Stimulated activated CD8-positive, alpha-beta memory T cell treated with anti-CD3 and anti-CD28 coated beads, Interleukin-7, amount 100 ng/mL, for 48 hours (primary cell): ENCODE results near the gene CLCC1.
"Not testable (repeated sequence)": the region's sequence is repeated elsewhere in the genome, so short reads cannot be mapped to it uniquely, and the experiment has no call there.

Source experiments
- DNase-seq, 2 donors: peaks; one replicate each; pipeline ENCODE4 v3.0.0-alpha.2; 2020; ENCODE audit warnings: low read depth in 1 of 2; ENCODE audit errors: extremely low read depth in 1 of 2

The CLCC1 gene, protein sequence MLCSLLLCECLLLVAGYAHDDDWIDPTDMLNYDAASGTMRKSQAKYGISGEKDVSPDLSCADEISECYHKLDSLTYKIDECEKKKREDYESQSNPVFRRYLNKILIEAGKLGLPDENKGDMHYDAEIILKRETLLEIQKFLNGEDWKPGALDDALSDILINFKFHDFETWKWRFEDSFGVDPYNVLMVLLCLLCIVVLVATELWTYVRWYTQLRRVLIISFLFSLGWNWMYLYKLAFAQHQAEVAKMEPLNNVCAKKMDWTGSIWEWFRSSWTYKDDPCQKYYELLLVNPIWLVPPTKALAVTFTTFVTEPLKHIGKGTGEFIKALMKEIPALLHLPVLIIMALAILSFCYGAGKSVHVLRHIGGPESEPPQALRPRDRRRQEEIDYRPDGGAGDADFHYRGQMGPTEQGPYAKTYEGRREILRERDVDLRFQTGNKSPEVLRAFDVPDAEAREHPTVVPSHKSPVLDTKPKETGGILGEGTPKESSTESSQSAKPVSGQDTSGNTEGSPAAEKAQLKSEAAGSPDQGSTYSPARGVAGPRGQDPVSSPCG

DNA sequence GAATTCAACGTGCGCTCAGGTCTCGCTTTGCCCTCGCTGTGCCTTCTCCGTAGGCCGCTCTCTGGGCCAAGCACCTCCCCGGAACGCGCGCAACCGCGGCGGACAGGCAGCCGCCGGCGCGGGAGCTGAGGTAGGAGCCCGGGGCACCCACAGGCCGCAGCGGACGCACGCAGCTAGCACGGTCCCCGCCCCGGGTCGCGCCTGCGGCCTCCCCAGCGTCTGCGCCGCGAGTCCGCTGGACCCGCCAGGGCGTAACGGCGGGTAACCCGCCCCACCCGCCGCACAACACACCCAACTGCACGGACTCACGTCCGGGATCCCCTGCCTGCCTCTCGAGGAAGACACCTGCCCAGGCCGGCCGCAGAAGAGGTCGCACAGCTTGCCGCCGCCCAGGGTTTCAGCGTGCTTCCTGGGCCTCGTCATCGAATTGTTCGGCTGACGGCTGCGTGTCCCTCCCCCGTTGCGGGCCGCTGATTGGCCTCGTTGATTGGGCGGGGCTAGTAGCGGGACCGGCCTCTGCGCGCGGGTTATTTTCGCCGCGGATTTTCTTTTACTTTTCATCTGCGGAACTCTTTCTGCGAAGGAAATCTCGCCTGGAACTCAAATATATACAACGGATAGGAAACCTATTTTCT is at the start of gene CLCC1:
Gene CLCC1 (minus strand): TSS at position 433 of the 635 bp plus-strand sequence. CDS start 13,047 bp downstream, outside the sequence.
- peak; percentile 81 to 91 for DNase-seq

DNA sequence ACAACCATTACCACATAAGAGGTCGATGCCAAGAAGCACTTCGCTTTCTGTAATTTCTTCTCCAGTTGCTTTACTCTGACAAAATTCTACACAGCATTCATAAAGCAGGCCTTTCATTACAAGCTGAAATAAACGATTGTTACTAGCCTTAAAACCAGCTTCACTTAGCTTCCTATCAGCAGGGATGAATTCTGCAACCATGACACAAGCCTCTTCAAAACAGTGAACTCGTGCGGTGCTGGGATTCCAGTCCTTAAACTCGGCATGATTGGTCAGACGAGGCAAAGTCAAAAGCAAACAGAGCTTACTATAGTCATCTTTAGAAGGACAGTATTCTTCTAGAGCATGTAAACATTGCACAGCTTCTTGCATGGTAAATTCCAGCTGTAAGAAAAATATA is 48.1 kb upstream of the CLCC1 start:
- no peak for DNase-seq

DNA sequence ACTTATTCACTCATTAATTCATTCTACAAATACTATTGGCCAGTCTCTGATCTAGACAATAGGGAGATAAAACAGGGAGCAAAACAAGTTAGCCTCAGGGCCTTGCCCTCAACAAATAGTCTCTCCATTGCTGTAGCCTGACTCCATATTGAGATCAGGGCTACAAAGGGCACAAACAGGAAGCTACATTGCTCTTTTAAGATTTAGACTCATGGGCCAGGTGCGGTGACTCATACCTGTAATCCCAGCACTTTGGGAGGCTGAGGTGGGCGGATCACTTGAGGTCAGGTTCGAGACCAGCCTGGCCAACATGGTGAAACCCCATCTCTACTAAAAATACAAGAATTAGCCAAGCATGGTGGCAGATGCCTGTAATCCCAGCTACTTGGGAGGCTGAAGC is 33.3 kb upstream of the CLCC1 start:
- DNase-seq = peak in 1 of 2 donors; percentile 13

DNA sequence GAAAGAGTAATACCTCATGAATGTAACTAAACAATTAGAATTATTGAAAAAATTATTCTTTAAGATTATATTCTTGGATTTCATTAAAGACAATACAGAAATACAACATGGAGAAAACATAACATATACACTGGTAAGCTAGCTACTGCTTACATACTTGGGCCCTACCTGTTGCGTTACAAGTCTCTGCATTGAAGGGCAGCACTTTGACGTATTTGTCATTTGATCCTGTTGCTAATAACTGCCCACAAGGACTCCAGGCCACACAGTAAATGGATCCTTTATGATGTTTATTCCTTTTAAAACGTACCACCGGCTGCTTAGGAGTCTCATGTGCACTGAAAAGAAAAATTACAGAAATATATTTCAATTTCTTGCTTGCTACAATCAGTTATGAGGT is 19.8 kb upstream of the CLCC1 start:
- no peak for DNase-seq

DNA sequence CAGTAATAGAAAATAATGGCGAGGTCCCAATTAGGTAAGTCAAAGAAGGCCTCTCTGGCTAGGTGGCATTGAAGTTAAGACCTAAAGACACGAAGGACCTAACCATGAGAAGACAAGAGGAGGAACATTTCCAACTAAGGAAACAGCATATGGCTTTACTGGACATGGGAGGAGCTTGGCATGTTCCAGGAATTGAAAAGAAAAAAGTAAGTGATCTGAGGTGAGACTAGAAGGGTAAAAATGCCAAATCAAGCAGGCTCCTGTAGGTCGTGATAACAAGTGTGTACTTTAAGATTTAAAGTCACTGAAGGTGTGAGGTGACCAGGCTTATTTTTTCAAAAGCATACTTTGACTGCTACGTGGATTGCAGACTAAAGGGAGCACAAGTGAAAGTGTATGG is 13.4 kb upstream of the CLCC1 start:
- DNase-seq = no peak

DNA sequence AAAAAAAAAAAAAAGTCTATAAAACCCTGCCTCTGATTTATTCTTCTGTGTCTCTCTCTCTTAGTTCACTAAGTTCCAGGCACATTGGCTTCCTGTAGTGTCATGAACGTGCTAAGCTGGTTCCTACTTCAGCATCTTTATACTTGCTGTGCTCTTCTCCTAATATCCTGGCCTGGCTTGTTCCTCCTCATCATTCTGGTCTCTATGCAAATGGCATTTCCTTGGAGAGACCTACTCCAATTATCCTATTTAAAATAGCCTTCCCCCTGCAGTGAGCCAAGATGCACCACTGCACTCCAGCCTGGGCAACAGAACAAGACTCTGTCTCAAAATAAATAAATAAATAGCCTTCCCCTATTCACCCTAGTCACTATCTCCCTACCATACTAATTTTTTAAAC is 9.7 kb upstream of the CLCC1 start:
- DNase-seq = no peak

DNA sequence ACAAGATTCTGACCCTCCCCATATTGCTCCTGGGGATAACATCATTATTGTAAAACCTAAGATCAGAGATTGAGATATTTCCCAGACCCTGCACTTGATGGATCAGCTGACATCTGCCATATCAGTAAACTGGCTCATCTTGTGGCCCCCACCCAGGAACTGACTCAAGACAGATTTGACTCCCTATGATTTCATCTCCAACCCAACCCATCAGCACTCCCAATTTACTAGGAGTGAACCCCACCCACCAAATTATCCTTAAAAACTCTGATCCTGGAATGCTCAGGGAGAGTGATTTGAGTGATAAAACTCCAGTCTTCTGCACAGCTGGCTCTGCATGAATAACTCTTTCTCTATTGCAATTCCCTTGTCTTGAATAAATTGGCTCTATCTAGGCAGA is 6.1 kb upstream of the CLCC1 start:
- DNase-seq = no peak

DNA sequence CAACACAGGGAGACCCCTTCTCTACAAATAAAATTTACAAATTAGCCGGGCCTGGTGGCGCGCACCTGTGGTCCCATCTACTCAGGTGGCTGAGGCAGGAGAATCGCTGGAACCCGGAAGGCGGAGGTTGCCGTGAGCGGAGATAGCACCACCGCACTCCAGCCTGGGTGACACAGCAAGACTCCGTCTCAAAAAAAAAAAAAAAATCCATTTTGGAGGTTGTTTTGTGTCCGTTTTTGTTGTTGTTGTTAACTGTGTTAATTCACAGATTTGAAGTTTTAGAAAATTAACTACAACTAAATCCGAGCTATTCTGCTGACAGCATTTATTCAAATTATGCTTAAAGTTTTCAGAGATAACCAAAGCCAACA is 618 bp downstream of the CLCC1 start:
- DNase-seq = no peak

DNA sequence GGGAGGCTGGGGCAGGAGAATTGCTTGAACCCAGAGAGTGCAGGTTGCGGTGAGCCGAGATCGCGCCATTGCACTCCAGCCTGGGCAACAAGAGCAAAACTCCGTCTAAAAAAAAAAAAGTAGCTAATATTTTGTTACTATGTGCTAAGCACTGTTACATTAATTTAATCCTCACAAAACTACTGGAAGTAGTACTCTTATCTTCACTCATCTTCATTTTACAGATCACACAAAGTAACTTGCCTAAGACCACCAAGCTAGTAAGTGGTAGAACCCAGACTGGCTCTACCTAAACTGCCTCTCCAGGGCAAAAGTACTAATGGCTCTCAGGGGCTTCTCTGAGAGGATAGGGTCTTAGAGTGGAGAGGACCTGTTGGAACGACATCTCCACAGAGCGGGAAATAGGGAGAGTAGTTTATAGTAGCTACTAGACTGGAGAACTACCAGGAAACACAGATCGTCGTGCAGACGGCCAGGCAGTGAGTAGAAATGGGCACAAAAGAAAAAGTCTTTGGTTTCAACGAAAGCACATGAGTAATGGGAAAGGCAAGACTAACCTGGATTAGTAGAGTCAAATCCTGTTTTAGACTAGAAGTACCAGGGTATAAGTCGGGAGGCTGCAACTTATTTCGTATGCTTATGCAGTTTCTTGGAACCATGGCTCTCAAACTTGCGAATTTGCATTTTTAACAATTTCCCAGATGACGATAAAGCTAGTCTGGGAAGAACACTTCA is 1.4 kb downstream of the CLCC1 start:
- DNase-seq = no peak

DNA sequence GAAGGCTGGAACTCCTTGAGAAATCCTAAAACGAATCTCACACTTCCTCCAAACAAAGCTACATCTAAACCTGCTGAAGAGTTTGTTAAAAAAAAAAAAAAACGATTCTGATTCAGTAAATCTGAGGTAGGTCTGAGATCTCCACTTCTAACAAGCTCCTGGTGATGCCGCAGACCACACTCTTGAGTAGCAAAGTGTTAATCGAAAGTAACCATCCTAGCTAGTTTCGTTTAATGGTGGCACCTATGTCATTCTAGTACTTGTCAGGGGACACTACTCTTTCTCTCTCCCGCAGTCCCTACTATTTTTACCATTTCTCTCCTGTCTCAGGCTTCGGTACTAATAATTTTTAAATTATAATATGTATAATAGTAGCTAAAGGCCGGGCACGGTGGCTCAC is 2.1 kb downstream of the CLCC1 start:
- DNase-seq = no peak

DNA sequence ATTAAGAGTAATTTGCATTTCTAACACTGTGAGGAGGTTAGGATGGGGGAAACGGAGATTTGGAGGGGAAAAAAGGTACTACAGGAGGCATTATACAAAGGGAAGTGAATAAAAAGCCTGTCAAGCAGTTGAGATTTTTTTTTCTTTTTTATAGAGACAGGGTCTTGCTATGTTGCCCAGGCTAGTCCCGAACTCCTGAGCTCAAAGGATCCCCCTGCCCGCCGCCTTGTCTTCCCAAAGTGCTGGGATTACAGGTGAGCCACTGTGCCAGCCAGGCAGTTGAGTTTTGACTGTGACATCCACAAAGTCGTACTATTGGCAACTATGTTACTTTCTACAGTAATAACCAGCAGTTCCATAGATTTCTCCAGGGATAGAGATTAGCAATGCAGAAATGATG is 2.6 kb downstream of the CLCC1 start:
- DNase-seq = no peak

DNA sequence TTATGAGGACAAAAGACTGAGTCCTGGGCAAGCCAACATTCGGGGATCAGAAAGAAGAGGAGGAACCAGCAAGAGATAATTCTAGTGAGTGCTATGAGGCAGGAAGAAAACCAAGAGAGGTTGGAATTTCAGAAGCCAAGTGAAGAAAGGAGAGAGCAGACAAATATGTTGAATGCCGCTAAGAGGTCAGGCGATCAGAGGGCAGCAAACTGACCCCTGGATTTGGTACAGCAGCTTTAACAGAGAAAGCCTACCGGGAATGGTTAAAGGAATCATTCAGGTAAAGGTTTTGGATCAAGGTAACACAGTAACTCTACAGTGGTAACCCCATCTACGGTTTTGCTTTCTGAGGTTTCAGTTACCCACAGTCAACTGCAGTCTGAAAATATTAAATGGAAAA is 5.4 kb downstream of the CLCC1 start:
- no peak for DNase-seq

DNA sequence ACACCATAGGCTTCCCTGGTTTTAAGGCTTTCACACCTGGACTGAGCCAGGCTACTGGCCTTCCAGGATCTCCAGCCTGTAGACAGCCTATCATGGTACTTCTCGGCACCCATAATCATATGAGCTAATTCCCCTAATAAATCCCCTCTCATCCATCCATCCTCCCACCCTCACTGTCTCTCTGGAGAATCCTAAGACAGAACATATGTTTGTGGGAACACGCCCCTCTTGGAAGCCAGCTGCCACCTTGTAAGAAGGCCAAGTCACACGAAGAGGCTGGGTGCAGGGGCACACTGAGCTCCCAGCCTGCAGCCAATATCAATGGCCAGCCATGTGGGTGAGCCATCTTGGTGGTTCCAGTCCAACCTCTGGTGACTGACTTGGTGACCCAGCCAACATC is 7.4 kb downstream of the CLCC1 start:
- DNase-seq = no peak

DNA sequence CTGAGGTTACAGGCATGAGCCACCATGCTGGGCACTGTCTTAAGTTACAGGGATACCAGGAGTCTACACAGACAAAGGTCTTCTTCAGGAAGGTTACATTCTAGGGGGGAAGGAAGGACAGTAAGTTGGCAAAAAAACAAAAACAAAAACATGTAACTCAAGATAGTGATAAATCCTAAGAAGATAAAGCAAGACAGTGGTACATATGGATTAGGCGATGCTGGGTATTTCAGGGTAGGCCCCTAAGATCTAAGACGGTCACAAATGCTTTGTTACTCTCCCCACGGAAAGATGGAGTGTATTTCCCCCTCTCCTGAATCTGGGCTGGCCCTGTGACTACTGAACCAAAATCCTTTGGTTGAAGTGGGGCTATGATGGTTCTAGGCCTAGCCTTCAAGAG is 8.2 kb downstream of the CLCC1 start:
- no peak for DNase-seq

DNA sequence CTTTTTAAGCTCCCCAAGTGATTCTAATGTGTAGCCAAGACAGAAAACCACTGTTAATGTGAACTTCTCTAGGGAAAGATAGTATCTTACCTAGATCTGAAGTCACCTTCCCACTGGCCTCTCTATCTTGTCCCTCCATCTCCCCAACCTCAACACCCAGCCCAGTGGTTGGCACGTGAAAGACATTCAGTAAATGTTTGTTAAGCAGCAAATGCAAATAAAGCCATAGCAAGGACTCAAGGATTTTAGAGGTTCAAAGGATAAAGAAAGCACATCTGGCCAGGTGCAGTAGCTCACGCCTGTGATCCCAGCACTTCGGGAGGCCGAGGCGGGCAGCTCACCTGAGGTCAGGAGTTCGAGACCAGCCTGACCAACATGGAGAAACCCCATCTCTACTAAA is 9.8 kb downstream of the CLCC1 start:
- no peak for DNase-seq

DNA sequence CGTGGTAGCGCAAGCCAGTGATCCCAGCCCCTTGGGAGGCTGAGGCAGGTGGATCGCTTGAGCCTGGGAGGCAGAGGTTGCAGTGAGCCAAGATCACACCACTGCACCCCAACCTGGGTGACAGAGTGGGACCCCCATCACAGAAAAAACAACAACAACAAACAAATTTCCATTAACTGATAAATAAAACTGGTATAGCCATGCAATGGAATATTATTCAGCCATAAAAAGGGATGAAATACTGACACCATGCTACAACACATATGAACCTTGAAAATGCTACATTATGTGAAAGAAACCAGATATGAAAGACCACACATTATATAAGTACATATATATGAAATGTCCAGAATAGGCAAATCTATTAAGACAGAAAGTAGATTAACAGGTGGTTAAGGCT is 12.0 kb downstream of the CLCC1 start:
- no peak for DNase-seq

DNA sequence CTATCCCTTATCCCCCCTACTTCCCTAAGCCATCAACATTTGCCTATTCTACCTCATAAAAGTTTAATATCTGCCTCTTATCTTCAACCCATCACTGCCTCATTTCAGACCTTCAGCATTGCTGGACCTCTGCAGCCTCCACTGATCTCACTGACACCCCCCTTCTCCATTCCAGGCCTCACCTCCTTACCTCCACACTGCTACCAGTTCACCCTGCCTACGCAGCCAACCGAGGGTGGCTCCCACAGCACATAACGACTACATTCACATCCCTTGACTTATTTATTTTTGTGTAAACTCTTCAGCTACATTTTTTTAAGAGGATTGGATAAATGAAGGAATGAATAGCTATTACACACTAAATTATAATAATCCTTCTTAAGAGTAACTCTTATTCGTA is 14.2 kb downstream of the CLCC1 start:
- no peak for DNase-seq

DNA sequence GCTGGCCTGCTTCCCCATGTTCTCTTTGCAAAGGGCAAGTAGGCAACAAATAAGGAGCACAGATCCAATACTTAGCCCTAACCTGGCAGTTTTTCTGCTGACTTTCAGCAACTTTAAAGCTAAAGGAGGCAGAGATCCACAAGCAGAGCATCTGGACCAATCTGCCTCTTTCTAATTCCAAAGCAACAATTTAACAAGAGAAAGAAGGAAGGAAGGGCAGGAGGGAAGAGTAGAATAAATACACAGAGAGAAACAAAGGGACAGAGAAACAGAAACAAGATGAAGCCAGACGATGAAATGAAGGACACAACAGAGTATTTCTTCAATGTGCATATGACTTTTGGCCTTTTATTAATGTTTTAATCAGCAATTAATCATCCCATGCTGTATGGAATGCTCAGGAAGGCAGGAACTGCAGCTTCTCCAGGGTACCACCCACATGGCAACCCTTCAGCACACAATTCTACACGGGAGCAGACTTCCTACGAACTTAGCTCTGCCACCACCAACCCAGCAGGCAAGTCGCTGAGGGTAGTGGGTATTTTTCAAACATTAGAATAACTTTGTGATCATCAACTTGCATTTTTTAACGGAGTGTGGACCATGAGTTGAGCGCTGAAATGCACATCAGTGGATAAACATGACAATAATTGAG is 15.3 kb downstream of the CLCC1 start:
- no peak for DNase-seq

DNA sequence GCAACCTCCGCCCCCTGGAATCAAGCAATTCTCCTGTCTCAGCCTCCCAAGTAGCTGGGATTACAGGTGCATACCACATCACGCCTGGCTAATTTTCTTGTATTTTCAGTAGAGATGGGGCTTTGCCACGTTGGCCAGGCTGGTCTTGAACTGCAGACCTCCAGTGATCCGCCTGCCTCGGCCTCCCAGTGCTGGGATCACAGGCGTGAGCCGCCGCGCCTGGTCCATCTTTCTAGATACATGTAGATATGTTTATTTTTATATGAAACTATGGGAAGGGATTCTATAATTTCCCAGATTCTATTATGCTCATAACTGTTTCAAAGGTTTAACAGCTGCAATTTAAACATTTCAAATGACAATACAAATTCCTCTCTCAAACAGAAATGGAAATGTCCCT is 27.1 kb downstream of the CLCC1 start:
- DNase-seq = no peak

DNA sequence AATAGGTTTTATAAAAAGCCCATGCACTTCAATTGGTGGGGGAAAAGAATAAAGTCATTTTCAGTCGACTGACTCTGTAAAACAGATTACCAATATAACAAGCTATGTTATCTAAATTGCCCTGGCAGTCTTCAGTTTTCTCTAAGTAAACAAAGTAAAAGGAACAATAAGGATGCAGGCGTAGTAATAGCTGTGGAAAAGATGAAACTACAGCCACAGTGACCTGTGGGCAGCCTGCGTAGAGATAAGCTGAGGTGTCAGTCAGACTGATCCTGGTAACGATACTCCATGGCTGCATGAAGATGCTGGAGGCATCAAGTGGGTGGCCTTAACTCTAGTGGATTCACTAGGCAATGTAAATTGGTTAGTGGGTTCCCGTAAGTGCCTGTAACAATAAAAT is 29.3 kb downstream of the CLCC1 start:
- no peak for DNase-seq

DNA sequence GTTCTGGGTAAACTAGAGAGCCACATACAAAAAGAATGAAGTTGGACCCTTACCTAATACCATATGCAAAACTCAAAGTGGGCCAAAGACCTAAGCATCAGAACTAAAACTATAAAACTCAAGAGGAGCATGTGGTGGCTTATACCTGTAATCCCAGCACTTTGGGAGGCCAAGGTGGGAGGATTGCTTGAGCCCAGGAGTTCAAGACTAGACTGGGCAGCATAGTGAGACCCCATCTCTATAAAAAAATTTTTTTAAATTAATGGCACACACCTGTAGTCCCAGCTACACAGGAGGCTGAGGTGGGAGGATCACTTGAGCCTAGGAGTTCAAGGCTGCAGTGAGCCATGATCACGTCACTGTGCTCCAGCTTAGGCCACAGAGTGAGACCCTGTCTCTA is 35.7 kb downstream of the CLCC1 start:
- DNase-seq = not testable (repeated sequence)
